Measurements from ENCODE around the gene ACTL7A.

- TF ChIP-seq CTCF (CRISPR knock-in tag; IDR thresholded peaks at IDR 0.05) (peak; percentile 76), LBX2 (CRISPR knock-in tag; IDR thresholded peaks at IDR 0.05; ENCODE audit: borderline replicate concordance) (no peak), BHLHE40 (IDR thresholded peaks at IDR 0.05; ENCODE audit: low read length) (no peak), ZBTB39 (CRISPR knock-in tag; IDR thresholded peaks at IDR 0.05) (no peak), NR2C2 (CRISPR knock-in tag; IDR thresholded peaks at IDR 0.05; ENCODE audit: borderline replicate concordance) (peak; percentile 48; the same call in 1 of the 2 replicates), TCF7L2 (IDR thresholded peaks at IDR 0.05; ENCODE audit: low read depth, low read length) (0 out of 2 replicates have a peak, but pooled peaks have one; percentile 36), POLR2AphosphoS5 (IDR thresholded peaks at IDR 0.05; ENCODE audit: low read depth, low read length) (no peak), ZFP91 (CRISPR knock-in tag; IDR thresholded peaks at IDR 0.05; ENCODE audit: borderline replicate concordance) (no peak), NR1H2 (CRISPR knock-in tag; IDR thresholded peaks at IDR 0.05; ENCODE audit: borderline replicate concordance, low read depth) (no peak), GABPB1 (CRISPR knock-in tag; IDR thresholded peaks at IDR 0.05) (no peak)
- TF ChIP-seq, protein P1, sequence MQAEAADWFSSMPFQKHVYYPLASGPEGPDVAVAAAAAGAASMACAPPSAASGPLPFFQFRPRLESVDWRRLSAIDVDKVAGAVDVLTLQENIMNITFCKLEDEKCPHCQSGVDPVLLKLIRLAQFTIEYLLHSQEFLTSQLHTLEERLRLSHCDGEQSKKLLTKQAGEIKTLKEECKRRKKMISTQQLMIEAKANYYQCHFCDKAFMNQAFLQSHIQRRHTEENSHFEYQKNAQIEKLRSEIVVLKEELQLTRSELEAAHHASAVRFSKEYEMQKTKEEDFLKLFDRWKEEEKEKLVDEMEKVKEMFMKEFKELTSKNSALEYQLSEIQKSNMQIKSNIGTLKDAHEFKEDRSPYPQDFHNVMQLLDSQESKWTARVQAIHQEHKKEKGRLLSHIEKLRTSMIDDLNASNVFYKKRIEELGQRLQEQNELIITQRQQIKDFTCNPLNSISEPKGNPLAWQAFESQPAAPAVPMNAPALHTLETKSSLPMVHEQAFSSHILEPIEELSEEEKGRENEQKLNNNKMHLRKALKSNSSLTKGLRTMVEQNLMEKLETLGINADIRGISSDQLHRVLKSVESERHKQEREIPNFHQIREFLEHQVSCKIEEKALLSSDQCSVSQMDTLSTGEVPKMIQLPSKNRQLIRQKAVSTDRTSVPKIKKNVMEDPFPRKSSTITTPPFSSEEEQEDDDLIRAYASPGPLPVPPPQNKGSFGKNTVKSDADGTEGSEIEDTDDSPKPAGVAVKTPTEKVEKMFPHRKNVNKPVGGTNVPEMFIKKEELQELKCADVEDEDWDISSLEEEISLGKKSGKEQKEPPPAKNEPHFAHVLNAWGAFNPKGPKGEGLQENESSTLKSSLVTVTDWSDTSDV (CRISPR knock-in tag; IDR thresholded peaks at IDR 0.05), result no peak
- TF ChIP-seq, protein P2, sequence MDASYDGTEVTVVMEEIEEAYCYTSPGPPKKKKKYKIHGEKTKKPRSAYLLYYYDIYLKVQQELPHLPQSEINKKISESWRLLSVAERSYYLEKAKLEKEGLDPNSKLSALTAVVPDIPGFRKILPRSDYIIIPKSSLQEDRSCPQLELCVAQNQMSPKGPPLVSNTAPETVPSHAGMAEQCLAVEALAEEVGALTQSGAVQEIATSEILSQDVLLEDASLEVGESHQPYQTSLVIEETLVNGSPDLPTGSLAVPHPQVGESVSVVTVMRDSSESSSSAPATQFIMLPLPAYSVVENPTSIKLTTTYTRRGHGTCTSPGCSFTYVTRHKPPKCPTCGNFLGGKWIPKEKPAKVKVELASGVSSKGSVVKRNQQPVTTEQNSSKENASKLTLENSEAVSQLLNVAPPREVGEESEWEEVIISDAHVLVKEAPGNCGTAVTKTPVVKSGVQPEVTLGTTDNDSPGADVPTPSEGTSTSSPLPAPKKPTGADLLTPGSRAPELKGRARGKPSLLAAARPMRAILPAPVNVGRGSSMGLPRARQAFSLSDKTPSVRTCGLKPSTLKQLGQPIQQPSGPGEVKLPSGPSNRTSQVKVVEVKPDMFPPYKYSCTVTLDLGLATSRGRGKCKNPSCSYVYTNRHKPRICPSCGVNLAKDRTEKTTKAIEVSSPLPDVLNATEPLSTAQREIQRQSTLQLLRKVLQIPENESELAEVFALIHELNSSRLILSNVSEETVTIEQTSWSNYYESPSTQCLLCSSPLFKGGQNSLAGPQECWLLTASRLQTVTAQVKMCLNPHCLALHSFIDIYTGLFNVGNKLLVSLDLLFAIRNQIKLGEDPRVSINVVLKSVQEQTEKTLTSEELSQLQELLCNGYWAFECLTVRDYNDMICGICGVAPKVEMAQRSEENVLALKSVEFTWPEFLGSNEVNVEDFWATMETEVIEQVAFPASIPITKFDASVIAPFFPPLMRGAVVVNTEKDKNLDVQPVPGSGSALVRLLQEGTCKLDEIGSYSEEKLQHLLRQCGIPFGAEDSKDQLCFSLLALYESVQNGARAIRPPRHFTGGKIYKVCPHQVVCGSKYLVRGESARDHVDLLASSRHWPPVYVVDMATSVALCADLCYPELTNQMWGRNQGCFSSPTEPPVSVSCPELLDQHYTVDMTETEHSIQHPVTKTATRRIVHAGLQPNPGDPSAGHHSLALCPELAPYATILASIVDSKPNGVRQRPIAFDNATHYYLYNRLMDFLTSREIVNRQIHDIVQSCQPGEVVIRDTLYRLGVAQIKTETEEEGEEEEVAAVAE (CRISPR knock-in tag; IDR thresholded peaks at IDR 0.05; ENCODE audit: borderline replicate concordance), result no peak
- TF ChIP-seq, protein P3, sequence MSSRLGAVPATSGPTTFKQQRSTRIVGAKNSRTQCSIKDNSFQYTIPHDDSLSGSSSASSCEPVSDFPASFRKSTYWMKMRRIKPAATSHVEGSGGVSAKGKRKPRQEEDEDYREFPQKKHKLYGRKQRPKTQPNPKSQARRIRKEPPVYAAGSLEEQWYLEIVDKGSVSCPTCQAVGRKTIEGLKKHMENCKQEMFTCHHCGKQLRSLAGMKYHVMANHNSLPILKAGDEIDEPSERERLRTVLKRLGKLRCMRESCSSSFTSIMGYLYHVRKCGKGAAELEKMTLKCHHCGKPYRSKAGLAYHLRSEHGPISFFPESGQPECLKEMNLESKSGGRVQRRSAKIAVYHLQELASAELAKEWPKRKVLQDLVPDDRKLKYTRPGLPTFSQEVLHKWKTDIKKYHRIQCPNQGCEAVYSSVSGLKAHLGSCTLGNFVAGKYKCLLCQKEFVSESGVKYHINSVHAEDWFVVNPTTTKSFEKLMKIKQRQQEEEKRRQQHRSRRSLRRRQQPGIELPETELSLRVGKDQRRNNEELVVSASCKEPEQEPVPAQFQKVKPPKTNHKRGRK (CRISPR knock-in tag; IDR thresholded peaks at IDR 0.05), result no peak
These were observed 27.6 kb downstream of the ACTL7A start for GRCh38 chr9:108889649-108890067.

All from HepG2 (cell line).